GM21723 (cell line): Measurements from ENCODE around the gene HCN1.
"Not testable (repeated sequence)": the region's sequence is repeated elsewhere in the genome, so short reads cannot be mapped to it uniquely, and the experiment has no call there.

Source experiments
- ATAC-seq: cut with Tn5 transposase; IDR thresholded peaks from one replicate; pipeline ENCODE4 v1.9.1; 2021; ENCODE audit warnings: mild to moderate bottlenecking, moderate library complexity; ENCODE audit not compliant: unreplicated experiment

HCN1 gene

DNA sequence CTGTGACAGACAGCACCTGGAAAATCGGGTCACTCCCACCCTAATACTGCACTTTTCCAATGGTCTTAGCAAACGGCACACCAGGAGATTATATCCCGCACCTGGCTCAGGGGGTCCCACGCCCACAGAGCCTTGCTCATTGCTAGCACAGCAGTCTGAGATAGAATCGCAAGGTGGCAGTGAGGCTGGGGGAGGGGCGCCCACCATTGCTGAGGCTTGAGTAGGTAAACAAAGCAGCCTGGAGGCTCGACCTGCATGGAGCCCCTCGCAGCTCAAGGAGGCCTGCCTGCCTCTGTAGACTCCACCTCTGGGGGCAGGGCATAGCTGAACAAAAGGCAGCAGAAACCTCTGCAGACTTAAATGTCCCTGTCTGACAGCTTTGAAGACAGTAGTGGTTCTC lies 383.6 kb downstream of the HCN1 start:
- ATAC-seq = not testable (repeated sequence)

GRCh38 chr5:45295231-45295630 lies 400.9 kb downstream of the HCN1 start:
- no peak for ATAC-seq

DNA sequence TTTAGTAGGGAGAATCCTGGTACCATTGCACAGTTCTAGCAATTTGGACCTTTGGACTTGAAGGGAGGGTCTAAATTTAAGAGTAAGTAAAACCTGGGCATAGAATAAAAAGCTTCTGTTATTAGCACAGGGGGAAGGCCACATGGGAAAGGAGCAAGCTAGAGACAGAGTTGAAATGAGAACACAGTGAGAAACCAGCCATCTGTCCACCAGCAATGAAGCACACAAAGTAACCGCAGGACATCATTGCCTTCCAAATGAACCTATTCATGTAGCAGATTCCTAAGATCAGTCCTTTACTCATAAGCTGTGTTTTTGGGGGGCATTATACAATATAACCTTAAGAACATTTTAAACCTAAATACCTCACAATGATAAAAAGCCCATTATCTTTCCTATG lies 407.4 kb downstream of the HCN1 start:
- no peak for ATAC-seq

- no peak for ATAC-seq
Measured at GRCh38 chr5:45284436-45284835, 411.7 kb downstream of the HCN1 start.

DNA sequence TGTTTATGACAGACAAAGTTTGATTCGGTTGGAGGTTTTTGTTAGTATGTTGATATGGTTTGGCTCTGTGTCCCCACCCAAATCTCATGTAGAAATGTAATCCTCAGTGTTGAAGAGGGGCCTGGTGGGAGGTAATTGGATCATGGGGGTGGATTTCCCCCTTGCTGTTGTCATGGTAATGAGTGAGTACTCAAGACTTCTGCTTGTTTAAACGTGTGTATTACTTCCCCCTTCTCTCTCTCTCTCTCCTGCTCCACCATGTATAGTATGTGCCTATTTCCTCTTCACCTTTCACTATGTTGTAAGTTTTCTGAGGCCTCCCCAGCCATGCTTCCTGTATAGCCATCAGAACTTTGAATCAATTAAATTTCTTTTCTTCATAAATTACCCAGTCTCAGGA lies 415.1 kb downstream of the HCN1 start:
- no peak for ATAC-seq

GRCh38 chr5:45279109-45279508 lies 417.1 kb downstream of the HCN1 start:
- no peak for ATAC-seq

- ATAC-seq = no peak
Measured at GRCh38 chr5:45277860-45278259, 418.3 kb downstream of the HCN1 start.

DNA sequence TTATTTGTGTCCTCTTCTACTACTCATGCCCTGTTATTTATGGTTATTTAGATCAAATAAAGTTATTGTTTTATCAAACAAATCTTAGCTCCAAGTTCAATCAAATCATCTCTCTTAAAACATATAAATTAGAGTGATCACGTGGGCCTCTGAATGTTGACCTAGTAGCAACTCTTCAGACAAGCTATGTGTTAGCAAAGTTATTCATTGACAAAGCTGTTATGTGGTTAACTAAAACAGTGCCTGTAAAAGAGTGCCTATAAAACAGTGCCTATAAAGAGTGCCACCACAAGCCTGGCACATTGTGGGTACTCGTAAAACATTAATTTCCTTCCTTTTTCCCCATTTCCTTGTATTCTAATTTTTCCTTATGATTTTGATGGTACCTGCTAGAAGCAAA lies 421.9 kb downstream of the HCN1 start:
- no peak for ATAC-seq

DNA sequence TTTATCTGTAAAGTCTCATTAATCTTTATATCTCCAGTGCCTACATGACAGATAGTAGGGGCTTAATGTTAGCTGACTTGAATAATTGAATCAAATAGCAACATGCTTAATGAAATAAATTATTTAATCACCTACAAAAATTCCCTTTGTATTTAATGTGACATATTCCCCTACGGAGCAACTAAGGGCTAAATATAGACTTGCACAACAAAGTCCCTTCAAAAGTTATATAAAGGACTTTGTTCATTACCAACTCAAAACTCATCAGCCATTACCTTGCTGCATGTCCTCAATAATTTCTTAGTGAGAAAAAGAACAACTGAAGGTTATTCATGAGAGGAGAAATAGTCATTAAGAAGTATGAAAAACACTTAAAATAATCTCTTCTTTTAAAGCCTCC lies 424.6 kb downstream of the HCN1 start:
- ATAC-seq = no peak

- no peak for ATAC-seq
Measured at GRCh38 chr5:45264447-45264846, 431.7 kb downstream of the HCN1 start.

DNA sequence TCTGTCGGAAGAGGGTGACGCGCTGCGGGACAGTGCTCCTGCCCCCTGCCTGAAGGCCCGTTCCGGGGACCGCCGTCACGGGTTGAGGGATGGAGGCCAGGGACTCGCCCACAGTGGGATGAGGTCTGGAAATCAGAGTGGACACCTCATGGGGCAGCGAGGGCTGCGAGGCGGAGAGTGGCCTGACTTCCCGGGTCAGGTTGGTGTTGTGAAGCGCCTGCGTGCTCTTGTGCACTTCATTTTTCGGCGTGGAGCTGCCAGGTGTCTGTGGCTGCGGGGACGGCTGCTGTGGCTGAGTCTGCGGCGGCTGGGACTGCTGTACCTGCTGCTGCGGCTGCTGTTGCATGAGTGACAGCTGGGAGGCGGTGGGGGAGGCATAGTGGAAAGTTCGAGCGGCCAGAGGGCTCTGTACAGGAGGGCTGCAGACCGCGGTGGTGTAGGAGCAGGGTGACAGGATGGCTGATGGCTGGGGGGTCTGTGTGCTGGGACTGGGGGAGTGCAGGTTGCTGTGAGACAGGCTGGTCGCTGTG lies 434.1 kb downstream of the HCN1 start:
- ATAC-seq = no peak

DNA sequence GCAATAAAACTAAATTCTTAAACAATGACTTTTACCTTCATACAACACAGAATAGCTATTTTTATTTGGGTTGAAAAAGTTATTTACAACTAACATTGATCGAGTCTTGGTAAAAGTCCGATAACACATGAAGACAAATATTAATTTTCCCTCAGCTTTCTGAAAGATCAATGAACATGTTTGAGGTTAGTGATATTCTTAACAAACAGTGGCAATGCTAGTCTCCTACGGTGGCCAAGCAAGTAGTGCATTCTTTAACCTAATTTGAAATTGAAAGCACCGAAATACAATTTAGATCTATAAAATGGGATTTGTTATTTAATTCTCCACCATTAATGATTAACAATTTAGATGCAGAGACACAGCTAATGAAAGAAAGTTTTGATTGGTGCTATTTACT lies 435.1 kb downstream of the HCN1 start:
- no peak for ATAC-seq

DNA sequence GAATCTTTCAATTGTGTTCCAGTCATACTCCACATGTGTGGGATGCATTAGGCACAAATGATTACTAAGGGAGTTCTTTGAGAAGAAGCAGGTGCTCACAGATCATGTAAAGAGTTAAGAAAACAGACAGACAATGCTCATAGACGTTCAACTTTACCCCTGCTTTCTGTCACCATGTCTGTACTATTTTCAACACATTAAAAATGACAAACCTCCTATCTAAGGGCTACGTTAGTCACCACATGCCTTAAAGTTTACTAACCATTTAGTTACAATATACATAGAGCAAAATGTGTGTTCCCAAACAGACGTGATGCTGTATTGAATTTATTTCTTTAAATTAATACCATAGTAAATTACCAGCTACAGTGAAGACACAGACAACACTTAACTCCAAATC lies 435.9 kb downstream of the HCN1 start:
- ATAC-seq = no peak

- no peak for ATAC-seq
Measured at GRCh38 chr5:45252978-45253377, 443.2 kb downstream of the HCN1 start.

- no peak for ATAC-seq
Measured at GRCh38 chr5:45252541-45252940, 443.6 kb downstream of the HCN1 start.

GRCh38 chr5:45225571-45226031 lies 470.6 kb downstream of the HCN1 start:
- ATAC-seq = no peak

DNA sequence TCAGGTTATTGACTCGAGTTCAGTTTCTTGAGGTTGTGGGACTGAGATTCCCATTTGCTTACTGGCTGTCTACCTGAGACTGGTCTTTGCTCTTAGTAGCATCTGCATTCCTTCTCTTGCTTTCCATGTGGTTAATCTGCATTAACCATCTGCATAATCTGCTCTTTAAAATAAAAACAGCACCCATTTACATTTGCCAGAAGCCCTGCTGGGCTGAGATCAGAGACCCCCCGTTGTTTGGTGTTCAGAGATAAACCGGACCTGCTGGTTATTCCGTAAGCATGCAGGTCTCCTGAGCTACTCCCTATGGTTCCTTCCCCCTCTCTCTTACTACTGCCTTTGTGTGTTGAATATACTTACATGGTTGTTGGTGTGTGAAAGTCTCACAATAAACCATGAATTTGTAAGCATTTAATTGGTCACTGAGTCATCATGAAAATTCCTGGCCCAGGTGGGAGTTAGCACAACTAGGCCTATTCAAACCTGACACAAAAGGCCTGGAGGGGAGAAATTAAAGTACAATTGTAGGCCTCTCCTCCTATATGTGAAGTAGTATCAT lies 490.7 kb downstream of the HCN1 start:
- no peak for ATAC-seq
